ENCODE measurements around the gene CLPSL2. TPM values are rescaled to one million over a fixed set of nuclear protein-coding genes. Genes with fewer than 3 reads are reported as not detected.

The CLPSL2 gene
- total RNA-seq, 1 experiment from 2014 or later = not detected

Other genes with a start within 250 kb of the CLPSL2 start
- gene FKBP5, start 87.7 kb upstream of the CLPSL2 start, total RNA-seq (2014; rRNA removed; shearing (Covaris generic)) = 10.7 and 14.9 TPM in 2 replicates
- gene ARMC12, start 39.6 kb upstream of the CLPSL2 start, total RNA-seq (2014; rRNA removed; shearing (Covaris generic)) = 0.22 TPM in 1 of 2 replicates, not detected in the other
- not detected in 2 replicates for gene CLPSL1, start 4.4 kb downstream of the CLPSL2 start, total RNA-seq (2014; rRNA removed; shearing (Covaris generic))
- gene CLPS, start 20.7 kb downstream of the CLPSL2 start, total RNA-seq (2014; rRNA removed; shearing (Covaris generic)) = not detected in 2 replicates
- not detected in 2 replicates for gene LHFPL5, start 28.8 kb downstream of the CLPSL2 start, total RNA-seq (2014; rRNA removed; shearing (Covaris generic))
- gene SRPK1, start 144.5 kb downstream of the CLPSL2 start, total RNA-seq (2014; rRNA removed; shearing (Covaris generic)) = 118 and 138 TPM in 2 replicates
- 0.10 TPM in 1 of 2 replicates, not detected in the other for gene SLC26A8, start 248.0 kb downstream of the CLPSL2 start, total RNA-seq (2014; rRNA removed; shearing (Covaris generic))